GM10266 (cell line): ENCODE data around the gene PGS1.

Source experiments
- DNase-seq: peaks from one replicate; pipeline ENCODE4 v3.0.0; 2012; ENCODE audit errors: extremely low spot score
- CTCF ChIP-seq: IDR thresholded peaks from 2 replicates; pipeline ENCODE4 v1.5.1; 2012; ENCODE audit warnings: mild to moderate bottlenecking, low read depth; ENCODE audit not compliant: control insufficient read depth, insufficient read depth; ENCODE audit errors: missing control alignments

The PGS1 gene

GRCh38 chr17:78349891-78350642 lies 28.4 kb upstream of the PGS1 start:
- no peak for TF ChIP-seq CTCF
- no peak for DNase-seq

GRCh38 chr17:78351449-78352006 lies 26.9 kb upstream of the PGS1 start:
- no peak for DNase-seq
- TF ChIP-seq CTCF, result no peak

- no peak for DNase-seq
- no peak for TF ChIP-seq CTCF
Measured at GRCh38 chr17:78353834-78354233, 24.6 kb upstream of the PGS1 start.

GRCh38 chr17:78355045-78355641 lies 23.3 kb upstream of the PGS1 start:
- no peak for TF ChIP-seq CTCF
- peak; percentile 69 for DNase-seq

- DNase-seq, result no peak
- no peak for TF ChIP-seq CTCF
Measured at GRCh38 chr17:78355701-78356100, 22.7 kb upstream of the PGS1 start.

GRCh38 chr17:78356101-78356713 lies 22.2 kb upstream of the PGS1 start:
- peak; percentile 96 for DNase-seq
- TF ChIP-seq CTCF, result peak; percentile 25
